HG03064 (cell line): ENCODE measurements around the gene ASB1.

Source experiments
- ATAC-seq: cut with Tn5 transposase; IDR thresholded peaks from one replicate; pipeline ENCODE4 v1.9.1; 2021; ENCODE audit warnings: low read depth; ENCODE audit not compliant: unreplicated experiment

Gene ASB1

GRCh38 chr2:238489431-238489830, 62.7 kb downstream of the ASB1 start:
- no peak for ATAC-seq

- no peak for ATAC-seq
Measured at GRCh38 chr2:238489896-238490295, 63.2 kb downstream of the ASB1 start.

GRCh38 chr2:238492840-238493239, 66.1 kb downstream of the ASB1 start:
- no peak for ATAC-seq

GRCh38 chr2:238493411-238493810, 66.7 kb downstream of the ASB1 start:
- ATAC-seq = no peak

GRCh38 chr2:238493880-238494572, 67.3 kb downstream of the ASB1 start:
- ATAC-seq = no peak

- no peak for ATAC-seq
Measured at GRCh38 chr2:238494573-238494961, 67.8 kb downstream of the ASB1 start.

- ATAC-seq = no peak
Measured at GRCh38 chr2:238495422-238495821, 68.7 kb downstream of the ASB1 start.

GRCh38 chr2:238496756-238497609, 70.3 kb downstream of the ASB1 start:
- ATAC-seq = no peak

GRCh38 chr2:238497610-238498005, 70.9 kb downstream of the ASB1 start:
- no peak for ATAC-seq

- no peak for ATAC-seq
Measured at GRCh38 chr2:238498188-238498587, 71.5 kb downstream of the ASB1 start.

GRCh38 chr2:238498691-238499295, 72.1 kb downstream of the ASB1 start:
- no peak for ATAC-seq

- no peak for ATAC-seq
Measured at GRCh38 chr2:238499731-238500580, 73.2 kb downstream of the ASB1 start.

GRCh38 chr2:238501311-238501710, 74.6 kb downstream of the ASB1 start:
- ATAC-seq = no peak
